ENCODE results near the gene CCHCR1.

DNA sequence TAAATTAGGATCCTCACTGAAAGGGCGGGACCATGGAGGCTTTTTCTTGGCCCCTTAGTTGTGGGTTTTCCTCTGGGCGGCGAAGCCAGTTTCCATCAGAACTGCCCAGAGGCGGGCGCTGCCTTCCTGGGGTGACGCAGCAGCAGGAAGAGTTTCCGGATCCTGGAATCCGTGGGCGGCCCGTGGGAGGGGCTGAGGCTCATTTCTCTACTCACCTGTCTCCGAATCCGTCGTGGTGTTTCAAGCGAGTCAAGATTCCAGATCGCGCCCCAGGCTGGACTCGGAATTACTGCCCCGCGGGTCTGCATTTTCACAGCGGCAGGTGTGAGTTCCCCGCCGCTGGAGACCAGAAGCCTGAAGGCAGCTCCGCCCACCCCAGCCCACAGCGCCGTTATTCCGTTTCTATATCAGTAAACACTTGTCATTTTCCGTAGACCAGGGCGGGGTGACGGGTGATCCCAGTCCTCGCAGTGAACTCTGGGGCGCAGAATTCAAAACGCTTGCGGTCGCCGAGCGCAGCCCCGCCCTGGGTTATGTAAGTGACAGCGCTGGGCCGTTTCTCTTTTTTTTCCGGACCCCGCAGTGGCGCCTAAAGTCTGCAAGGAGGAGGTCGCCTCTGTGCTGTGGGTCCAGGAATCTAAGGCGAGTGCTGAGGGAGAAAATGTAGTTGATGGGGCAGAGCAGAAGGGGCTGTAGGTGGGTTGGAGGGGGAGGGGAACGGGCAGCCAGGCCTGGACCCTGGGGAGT, 40.1 kb upstream of the CCHCR1 start:
- TF ChIP-seq, protein P1, sequence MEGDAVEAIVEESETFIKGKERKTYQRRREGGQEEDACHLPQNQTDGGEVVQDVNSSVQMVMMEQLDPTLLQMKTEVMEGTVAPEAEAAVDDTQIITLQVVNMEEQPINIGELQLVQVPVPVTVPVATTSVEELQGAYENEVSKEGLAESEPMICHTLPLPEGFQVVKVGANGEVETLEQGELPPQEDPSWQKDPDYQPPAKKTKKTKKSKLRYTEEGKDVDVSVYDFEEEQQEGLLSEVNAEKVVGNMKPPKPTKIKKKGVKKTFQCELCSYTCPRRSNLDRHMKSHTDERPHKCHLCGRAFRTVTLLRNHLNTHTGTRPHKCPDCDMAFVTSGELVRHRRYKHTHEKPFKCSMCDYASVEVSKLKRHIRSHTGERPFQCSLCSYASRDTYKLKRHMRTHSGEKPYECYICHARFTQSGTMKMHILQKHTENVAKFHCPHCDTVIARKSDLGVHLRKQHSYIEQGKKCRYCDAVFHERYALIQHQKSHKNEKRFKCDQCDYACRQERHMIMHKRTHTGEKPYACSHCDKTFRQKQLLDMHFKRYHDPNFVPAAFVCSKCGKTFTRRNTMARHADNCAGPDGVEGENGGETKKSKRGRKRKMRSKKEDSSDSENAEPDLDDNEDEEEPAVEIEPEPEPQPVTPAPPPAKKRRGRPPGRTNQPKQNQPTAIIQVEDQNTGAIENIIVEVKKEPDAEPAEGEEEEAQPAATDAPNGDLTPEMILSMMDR (conservative IDR thresholded peaks at IDR 0.05; ENCODE audit: low read depth, low read length), result no peak
- no peak for TF ChIP-seq EZH2phosphoT487 (IDR thresholded peaks at IDR 0.05; ENCODE audit: borderline replicate concordance, low read length)
